Medulla oblongata (tissue), 1 donor: ENCODE data around the gene ZNF385D.

Experiments
- DNase-seq: peaks from one replicate; pipeline ENCODE4 v3.0.0-alpha.2; 2015; ENCODE audit errors: extremely low spot score

The ZNF385D gene

DNA sequence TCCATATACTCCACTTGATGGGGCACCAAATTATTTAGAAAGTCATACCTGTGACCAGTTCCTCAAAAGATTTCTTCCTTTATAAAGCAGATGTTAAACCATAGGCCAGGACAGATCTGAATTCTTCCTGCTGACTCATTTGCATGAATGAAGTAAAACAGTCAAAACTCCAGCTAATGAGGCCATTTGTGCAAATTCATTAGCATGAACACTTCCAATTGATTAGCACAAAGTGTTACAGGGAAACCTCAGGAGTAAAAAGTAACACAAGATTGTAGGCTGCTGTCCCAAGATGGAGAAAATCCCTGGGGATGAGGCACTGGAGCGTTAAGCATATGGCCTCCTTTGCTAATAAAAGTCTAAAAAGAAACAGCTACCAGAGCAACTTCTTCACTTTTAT lies 149.8 kb downstream of the ZNF385D start:
- no peak for DNase-seq

DNA sequence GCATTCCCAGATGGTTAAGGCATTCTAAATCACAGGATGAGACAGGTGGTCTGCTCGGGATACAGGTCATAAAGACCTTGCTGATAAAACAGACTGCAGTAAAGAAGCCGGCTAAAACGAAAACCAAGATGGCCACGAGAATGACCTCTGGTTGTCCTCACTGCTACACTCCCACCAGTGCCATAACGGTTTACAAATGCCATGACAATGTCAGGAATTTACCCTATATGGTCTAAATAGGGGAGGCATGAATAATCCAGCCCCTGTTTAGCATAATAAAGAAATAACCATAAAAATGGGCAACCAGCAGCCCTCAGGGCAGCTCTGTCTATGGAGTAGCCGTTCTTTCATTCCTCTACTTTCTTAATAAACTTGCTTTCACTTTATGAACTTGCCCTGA lies 151.1 kb downstream of the ZNF385D start:
- DNase-seq: no peak

DNA sequence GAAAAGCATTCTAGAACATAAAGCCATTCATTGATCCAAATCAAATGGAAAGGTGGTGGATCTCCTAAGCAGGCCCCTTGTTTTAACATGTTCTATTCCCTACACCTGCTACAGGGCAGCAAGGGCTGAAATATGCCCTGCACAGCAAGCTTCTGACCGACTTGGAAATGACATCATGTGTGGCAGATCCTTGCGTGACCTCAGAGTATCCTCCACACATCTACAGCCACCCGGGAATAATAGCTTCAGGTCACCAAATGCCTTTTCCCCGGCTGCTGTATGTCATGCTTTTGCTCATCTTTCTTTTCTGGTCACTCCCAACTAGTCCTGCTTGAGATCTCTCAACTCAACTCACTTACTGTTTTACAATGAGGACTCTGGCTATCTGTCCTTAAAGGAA lies 158.2 kb downstream of the ZNF385D start:
- no peak for DNase-seq

DNA sequence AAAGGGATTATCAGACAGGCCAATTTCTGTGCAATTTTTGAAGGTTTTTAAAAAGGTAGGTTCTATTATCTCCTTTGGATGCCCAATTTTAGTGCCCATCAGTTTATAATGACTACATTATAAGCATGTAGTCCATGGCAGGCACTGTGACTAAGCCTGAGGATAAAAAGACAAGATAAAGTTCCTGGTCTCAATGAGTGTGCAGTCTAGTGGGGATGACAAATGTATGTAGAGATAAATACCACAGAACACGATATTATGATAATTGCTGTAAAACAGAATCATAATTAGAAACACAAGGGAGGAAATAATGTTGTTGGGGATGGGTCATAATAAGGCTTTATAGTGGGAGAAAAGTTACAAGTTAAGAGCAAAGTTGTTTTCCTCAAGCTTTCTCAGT lies 163.1 kb downstream of the ZNF385D start:
- no peak for DNase-seq

DNA sequence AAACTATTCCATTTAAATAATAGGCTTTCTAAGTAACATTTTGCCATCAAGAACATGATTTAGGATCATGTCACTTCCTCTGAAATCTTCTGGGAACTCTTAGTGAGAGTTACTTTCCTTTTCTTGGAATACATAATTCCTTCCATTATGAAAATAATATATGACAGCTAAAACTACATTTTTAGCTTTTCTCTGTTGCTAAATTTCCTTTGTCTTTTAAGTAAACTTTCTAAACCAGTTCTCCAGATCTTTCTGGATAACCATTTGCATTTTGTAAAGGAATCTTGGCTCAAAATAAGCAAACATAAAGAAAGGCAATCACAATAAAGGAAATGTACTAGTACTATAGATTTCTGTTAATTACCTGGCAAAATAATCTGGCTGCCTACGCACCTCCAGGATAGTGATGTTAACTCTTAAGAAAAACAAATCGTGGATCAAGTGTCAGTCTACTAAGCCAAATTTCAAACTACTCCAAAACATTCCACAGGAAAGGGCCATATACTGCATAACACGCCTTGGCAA lies 165.7 kb downstream of the ZNF385D start:
- DNase-seq: no peak

DNA sequence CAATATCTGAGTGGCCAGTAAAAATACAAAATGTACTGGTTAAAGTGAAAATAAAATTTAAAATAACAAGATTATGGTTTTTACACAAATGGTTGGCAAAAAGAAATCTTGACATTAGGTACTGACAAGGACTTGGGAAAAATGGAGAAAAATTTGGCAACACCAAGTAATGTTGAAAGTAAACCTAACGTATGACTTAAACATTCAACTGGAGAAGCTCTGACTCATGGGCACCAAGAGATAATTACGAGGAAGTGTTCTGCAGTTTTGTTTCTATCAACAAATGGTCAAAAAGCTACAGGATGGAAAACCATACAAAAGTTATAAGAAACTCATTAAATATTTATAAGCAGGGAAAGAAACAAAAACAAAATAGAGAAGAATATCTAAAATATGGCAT lies 177.7 kb downstream of the ZNF385D start:
- DNase-seq: no peak

DNA sequence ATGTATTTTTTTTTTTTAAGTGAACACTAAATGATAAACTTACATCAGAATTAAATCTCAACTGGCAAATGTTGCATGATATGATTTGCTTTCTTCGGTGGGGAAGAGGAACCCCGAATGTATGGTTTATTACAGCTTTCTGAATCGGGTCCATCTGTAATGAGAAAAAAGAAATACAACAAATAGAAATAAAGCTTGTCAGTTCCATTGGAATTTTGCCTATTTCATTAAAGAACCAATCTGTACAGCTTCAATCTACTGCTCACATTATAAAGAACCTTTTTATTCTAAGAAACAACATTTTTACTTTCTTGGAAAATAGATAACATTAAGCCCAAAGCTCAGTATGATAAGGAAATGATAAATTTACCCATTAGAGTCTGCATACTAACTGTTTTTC lies 186.5 kb downstream of the ZNF385D start:
- no peak for DNase-seq

DNA sequence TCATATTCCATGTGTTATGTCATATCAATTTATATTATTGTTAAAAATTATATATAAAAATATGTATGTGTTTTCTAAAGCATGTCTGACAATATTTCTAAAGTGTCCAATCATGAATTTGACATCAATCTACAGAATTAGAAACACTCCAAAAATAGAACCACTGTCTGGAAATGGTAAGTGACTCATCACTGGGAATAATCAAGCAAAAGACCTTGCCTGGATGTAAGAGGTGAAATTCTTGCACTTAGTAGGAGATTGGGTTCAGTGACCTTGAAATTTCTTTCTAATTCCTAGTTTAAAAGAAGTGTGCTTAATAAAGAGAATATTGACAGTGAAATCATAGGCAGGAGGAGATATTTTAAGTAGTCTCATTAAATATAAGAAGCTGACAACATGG lies 188.8 kb downstream of the ZNF385D start:
- DNase-seq: no peak

DNA sequence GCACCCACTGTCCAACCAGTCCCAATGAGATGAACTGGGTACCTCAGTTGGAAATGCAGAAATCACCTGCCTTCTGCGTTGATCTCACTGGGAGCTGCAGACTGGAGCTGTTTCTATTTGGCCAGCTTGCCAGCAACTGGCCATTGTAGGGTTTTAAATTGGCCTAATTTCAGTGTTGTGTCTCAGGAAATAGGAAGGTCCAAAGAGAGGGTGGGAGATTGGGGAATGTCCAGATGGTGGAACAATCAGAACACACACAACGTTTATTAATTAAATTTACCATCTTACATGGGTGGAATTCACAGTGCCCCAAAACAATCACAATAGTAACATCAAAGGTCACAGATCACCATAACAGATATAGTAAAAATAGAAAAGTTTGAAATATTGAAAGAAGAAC lies 189.5 kb downstream of the ZNF385D start:
- DNase-seq: no peak

DNA sequence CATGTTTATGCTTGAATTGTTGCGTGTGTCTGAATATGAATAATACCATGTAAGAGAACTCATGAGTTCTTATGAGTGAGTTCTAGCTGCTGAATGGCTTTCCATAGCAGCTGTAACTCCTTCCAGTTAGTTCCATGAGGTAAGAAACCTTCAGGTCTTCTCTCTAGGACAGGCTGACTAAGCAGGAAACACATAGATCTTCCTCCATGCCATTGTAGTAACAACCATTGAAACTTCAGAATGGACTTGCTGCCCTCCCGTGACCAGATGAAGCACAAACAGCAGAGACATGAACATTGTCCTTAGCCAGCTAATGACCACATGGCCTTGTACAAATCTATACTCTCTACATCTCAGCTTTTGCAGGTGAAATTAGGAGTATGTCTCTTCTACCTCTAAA lies 200.0 kb downstream of the ZNF385D start:
- no peak for DNase-seq

DNA sequence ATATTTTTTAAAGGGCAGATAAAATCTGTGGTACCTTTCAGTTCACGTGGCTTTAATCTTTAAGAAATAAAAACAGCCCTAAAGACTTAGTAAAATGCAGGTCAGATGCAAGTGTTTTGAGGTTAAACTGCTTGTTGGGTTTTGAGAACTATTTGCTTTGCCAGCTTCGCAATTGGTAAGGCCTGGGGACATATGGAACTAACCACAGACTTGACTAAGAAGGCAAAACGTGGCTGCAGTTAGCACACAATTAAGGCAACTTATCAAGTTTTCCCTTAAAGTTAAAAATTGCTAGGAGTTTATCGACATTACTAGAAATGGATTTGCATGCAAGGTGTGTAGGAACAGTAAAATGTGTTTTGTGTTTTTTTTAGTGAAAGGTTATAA lies 206.9 kb downstream of the ZNF385D start:
- DNase-seq: no peak

DNA sequence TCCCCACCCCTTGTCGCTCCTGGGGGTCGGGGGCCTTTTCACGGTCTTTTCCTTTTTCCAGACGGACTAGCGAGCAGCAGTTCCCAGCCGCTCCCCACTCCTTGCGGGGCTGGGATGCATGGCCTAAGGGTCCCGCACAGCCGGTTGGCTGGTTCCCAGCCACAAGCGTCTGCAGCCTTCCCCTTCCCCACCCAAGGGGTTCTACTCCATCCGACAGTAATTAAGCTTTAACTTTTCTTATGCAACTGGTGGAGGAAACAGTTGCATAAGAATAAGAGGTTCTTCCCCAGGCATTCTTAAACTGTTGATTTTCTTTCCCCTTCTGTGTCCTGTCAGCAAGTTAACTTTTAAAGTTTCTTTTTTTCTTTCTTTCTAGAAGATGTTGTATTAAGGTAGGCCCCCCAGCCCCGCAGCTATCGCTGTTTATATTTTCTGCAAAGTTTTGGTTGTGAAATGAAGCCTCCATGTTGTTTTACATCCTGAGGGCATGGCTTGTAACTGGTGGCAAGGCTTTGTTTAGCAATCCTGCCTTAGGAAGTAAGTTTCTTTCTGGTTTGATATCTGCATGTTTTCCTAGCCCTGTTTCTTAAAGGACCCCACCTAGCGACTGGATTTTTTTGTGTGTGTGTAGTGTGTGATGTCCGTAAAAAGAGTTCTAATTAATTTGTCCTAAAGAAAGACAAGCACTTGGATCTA lies 207.5 kb downstream of the ZNF385D start:
- no peak for DNase-seq

DNA sequence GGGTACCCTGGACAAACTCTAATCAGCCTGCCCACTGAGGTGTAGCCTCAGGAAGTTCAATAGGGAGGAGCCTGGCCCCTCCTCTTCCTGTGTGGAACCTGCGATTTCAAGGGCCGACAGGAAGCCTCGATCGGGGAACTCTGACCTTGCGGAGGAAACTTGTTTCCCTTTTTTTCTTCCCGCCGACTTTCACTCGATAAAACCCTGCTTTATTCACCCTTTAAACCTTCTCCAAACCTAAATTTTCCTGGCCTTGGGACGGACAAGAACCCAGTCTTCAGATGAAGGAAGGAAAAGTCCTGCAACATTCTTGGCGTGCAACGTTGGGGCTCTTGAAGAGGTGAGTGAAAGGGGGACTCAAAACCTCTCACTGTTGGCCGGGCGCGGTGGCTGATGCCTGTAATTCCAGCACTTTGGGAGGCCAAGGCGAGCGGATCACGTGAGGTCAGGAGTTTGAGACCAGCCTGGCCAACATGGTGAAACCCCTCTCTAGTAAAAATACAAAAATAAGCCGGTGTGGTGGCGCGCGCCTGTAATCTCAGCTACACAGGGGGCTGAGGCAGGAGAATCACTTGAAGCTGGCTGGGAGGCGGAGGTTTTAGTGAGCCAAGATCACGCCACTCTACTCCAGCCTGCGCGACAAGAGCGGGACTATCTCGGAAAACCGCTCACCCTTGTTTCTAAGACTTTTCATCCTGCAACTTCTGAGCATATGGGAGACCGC lies 208.2 kb downstream of the ZNF385D start:
- no peak for DNase-seq

DNA sequence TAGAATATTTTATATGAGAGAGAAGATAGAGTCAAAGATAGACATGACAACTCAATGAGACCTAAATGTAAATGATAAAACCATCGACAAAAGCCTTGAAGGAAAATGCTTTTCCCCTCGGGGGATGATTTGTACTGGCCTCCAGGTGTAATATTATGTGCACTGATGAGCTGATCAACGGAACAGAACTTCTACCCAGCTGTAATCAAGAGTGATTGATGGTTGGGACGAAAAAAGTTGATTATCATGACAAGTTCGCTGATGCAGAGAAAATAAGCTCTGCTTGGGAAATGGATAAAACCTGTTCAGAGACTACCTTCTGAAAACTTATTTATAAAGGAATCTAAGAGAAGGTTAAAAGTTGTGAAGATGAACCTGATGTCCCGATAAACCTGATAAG lies 210.7 kb downstream of the ZNF385D start:
- DNase-seq: no peak

DNA sequence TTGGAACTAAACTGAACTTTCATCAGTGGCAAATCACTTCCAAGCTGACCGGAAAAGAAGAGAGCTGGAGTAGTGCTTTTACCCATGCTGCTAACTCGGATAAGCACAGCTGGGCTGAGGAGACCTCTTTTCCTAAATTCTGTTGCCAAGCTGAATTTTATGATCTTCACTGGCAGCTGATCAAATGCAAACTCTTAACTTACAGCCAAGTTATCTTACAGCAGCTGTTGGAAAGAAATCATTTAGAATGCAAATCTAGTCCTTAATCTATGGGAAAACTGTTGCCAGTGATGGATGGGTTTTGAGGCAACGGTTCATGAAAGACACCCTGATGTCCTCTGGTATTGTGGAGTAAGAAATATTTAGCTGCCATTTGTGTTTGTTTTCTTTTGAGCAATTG lies 216.5 kb downstream of the ZNF385D start:
- DNase-seq: no peak

DNA sequence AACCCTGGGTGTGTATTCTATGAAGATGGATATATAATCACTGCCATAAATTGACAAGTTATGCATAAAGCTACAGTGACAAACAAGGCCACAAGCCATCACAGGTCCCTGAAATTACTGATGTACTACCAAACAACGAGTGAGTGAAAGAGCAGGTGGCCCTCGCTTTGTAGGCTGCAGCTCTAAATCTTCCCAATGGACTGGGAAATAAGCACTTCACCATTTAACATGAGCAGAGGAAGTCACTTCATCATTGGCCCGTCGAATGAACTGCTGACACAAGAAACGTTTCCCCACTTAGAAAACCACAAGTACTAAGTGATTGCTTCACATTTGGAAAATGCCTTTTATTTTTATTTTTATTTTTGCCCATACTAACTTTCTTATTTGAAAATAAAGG lies 218.0 kb downstream of the ZNF385D start:
- DNase-seq: peak; percentile 11

DNA sequence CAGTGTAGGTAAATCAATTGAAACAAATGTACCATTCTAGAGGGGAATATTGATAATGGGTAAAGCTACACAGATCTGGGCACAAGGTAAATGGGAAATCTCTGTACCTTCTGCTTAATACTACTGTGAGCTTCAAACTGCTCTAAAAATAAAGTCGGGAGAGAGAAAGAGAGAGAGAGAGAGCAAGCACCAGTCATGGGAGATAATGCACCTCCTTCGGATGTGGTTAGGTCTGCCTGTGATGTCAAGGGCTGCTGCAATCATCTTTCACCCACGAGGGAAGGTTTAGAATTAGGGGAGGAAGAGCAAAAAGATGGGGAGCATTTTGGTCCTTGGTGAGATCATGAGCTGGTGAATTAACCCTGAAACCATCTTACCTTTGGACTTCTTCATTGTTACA lies 219.1 kb downstream of the ZNF385D start:
- DNase-seq: no peak

DNA sequence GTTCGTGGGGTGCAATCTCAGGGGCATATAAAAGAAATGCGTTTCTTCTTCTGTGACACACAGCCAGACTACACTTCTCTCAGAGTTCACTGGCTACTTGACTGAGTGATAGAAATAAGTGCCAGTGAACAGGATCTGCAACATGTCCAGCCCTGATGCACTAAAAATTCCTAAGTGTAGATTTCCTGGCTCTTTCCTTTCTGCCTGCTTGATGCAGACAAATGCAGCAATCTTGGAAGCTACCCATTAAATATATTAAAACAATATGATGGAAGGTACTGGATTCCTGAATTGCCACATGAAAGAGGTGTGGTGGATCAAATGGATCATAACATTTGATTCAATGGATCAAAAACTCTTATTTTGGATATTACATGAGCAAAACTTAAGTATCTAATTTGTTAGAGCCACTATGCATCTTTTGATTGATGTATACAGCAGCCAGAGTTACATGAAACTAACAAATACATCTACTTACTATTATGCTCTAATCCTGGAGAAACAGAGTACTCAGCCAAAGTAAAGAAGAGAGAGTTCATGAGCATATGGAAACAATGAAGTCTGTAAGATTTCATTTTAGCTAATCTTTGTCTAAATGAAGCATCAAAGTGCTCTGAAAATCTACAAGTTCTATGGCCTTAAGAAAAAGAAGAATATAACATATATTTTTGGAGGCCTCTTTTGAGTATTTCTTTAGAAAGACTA lies 222.6 kb downstream of the ZNF385D start:
- no peak for DNase-seq

DNA sequence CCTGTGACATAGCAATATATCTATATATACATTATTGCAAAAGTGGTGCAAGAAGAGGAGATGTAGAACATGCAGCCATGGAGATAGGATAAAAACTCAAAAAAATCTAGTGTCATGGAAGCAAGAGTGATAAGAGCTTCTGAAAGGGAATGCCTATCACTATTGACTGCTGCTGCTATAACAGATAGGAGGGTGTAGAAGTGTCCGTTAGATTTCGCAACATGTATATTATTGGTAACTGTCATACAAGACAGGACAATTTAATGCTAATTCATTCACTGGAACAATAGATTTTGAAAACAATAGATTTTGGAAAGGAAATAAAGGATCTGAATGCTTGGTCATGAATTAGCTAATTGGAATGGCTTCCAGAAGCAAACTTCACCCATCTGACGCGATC lies 224.5 kb downstream of the ZNF385D start:
- DNase-seq: no peak

DNA sequence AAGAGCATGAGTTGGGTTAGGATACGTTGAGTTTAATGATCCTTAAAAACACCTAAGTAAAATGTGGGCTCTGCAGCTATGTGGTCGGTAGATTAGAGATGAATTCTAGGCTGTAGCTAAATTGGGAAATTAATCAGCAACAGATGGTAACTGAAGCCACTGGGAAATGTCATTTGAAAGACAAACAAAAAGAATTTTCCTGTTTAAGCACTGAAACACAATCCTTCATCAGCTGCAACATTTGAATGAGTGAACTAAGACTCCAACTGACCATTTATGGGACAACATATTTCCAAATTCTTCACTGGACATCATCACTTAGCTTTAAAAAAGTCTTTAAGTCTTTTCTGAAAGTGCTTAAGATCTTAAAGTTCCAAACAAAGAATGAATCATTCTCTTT lies 226.9 kb downstream of the ZNF385D start:
- DNase-seq: no peak

DNA sequence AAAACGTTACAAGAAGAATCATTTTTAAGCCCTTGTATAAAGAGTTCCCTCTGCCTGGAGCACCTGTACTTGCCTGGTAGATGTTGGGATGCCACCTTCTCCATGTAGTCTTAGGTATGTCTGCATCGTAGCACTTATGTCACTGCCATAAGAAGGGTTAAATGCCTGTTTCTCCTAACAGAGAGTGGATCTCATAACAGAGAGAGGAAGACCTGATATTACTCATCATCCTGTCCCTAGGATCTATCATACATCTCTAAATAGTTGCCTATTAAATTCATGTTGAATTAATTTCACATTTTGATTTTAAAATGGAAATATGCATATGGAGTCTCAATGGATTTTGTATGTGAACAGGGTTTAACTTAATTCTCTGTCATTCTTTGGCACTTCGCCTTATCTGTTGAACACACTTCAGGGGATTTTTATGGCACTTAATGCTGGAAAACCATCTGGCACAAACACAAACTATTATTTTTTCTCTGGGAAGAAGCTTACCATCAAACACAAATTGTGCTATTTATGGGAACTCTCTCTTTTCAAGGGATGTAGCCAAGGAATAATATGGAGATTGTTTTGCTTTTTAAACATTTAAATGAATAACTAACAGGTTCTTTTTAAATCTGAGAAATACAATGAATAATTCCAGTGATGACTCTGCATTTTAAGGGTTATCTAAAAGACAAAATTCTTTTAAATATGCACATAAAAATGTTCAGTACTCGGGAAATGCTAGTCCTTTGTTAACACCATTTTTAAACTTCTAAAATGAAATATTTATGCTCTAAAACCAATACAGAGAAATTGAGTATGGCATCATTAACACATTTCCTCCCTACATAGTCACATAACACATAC lies 230.7 kb downstream of the ZNF385D start:
- no peak for DNase-seq

DNA sequence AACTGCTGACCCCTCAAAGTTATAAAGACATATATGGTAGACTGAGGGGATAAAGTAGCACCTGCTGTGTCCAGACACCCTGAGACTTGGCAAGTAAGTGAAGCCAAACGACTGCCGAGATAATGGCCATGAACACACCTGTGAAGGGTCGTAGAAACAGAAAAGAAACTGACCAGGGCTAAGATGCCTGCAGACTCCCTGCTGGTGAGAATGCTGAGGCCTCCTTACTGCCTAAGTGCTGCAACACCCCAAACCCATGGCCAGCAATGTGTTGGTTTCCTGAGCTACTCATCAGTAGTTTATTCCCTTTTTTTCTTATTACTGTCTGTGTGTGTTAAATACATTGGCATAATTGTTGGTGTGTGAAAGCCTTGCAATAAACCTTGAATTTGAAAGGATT lies 233.8 kb downstream of the ZNF385D start:
- DNase-seq: no peak
